A549 (cell line): ENCODE results near the gene LMOD1. TPM values are rescaled to one million over a fixed set of nuclear protein-coding genes. Genes with fewer than 3 reads are reported as not detected.

ENCODE experiments used
- ATAC-seq, 2 experiments: fragments of 200-7000 bp in 1 of 2; fragments of >200 bp in 1 of 2; cut with Nextera tagmentation in 1 of 2; cut with Tn5 transposase in 1 of 2; 3 replicates each; pipeline versions ENCODE4 v1.8.0 to v1.9.1; 2018 to 2020; ENCODE audit warnings: mild to moderate bottlenecking in 1 of 2, moderate library complexity in 1 of 2
- CTCF ChIA-PET: fragments of 300-600 bp; sonication (Branson Sonifier 250); formaldehyde crosslinking; extraction: SDS; loops from one replicate; lab custom pipeline; 2021; ENCODE audit warnings: antibody characterized with exemption, inconsistent platforms; lab: Yijun Ruan, JAX
- POLR2A ChIA-PET: fragments of 350-600 bp; formaldehyde crosslinking; extraction: SDS; loops from one replicate; lab custom pipeline; 2021; ENCODE audit warnings: antibody characterized with exemption, inconsistent platforms; lab: Yijun Ruan, JAX
- DNase-seq, 2 experiments: peaks; one replicate each; pipeline versions ENCODE4 v3.0.0 to v3.0.0-alpha.2; 2011 to 2016; ENCODE audit warnings: low read depth in 1 of 2, low spot score in 1 of 2
- FAIRE-seq: peaks from 2 replicates; lab custom pipeline; 2011; peaks lifted over from hg19 to GRCh38; lab: Jason Lieb, UNC
- H3K27ac ChIP-seq, 2 experiments: fragments of >200 bp; sonication (Bioruptor Twin); formaldehyde crosslinking; 3 replicates each; pipeline ENCODE4 v1.5.1; 2016 to 2017
- H3K4me1 ChIP-seq: fragments of >200 bp; sonication (Bioruptor Twin); formaldehyde crosslinking; 3 replicates; pipeline ENCODE4 v1.6.1; 2016
- H3K4me2 ChIP-seq: fragments of >200 bp; sonication (Bioruptor Twin); formaldehyde crosslinking; 3 replicates; pipeline ENCODE4 v1.6.1; 2016
- H3K4me3 ChIP-seq: fragments of >200 bp; sonication (Bioruptor Twin); formaldehyde crosslinking; 3 replicates; pipeline ENCODE4 v1.5.1; 2016
- H3K9me3 ChIP-seq: fragments of >200 bp; sonication (Bioruptor Twin); formaldehyde crosslinking; 3 replicates; pipeline ENCODE4 v1.6.1; 2016
- BHLHE40 ChIP-seq: IDR thresholded peaks from 2 replicates; pipeline ENCODE4 v1.6.1; 2012; ENCODE audit warnings: low read depth, low read length, inconsistent platforms
- EHMT2 ChIP-seq: fragments of 200-600 bp; sonication (generic); IDR thresholded peaks from 2 replicates; pipeline ENCODE4 v1.6.1; 2016; ENCODE audit warnings: antibody characterized with exemption, low read depth, mild to moderate bottlenecking, moderate library complexity
- EP300 ChIP-seq, 2 experiments: fragments of >200 bp; sonication (Bioruptor Twin); formaldehyde crosslinking; IDR thresholded peaks; 2 replicates in 1 of 2; 3 replicates in 1 of 2; pipeline ENCODE4 v1.6.1; 2016 to 2017
- ESRRA ChIP-seq: fragments of 150-350 bp; IDR thresholded peaks from 2 replicates; pipeline ENCODE4 v1.6.1; 2014; ENCODE audit warnings: mild to moderate bottlenecking, low read length, borderline replicate concordance
- FOSL2 ChIP-seq, 2 experiments: fragments of 450-650 bp in 1 of 2; fragments of >200 bp in 1 of 2; sonication (Bioruptor Twin) in 1 of 2; formaldehyde crosslinking; IDR thresholded peaks; 2 replicates each; pipeline versions ENCODE4 v1.5.0 to v1.6.1; 2016 to 2020; ENCODE audit warnings: mild to moderate bottlenecking in 1 of 2, moderate library complexity in 1 of 2
- HDAC2 ChIP-seq: fragments of 200-600 bp; sonication (generic); IDR thresholded peaks from 2 replicates; pipeline ENCODE4 v1.6.1; 2016
- HOXB13 ChIP-seq: fragments of 250-450 bp; sonication (Bioruptor Pico); IDR thresholded peaks from 2 replicates; pipeline ENCODE4 v1.5.0; 2020; ENCODE audit warnings: low read depth, mild to moderate bottlenecking, moderate library complexity
- JUN ChIP-seq, 2 experiments: fragments of >200 bp; sonication (Bioruptor Twin); formaldehyde crosslinking; IDR thresholded peaks; 2 replicates in 1 of 2; 3 replicates in 1 of 2; pipeline ENCODE4 v1.6.1; 2016 to 2017
- MAFK ChIP-seq: fragments of 450-650 bp; IDR thresholded peaks from 2 replicates; pipeline ENCODE4 v1.6.1; 2014; ENCODE audit not compliant: partially characterized antibody
- MAZ ChIP-seq: fragments of 150-350 bp; IDR thresholded peaks from 2 replicates; pipeline ENCODE4 v1.6.1; 2014; ENCODE audit warnings: antibody characterized with exemption, low read depth, low read length, borderline replicate concordance
- NR3C1 ChIP-seq: fragments of >200 bp; sonication (Bioruptor Twin); formaldehyde crosslinking; IDR thresholded peaks from 3 replicates; pipeline ENCODE4 v1.6.1; 2017
- PHF8 ChIP-seq: fragments of 200-600 bp; sonication (generic); IDR thresholded peaks from 2 replicates; pipeline ENCODE4 v1.6.1; 2016; ENCODE audit warnings: low read depth, mild to moderate bottlenecking, antibody characterized with exemption, moderate library complexity, borderline replicate concordance
- POLR2A ChIP-seq: IDR thresholded peaks from 2 replicates; pipeline ENCODE4 v1.6.1; 2012; ENCODE audit warnings: mild to moderate bottlenecking, low read length
- RCOR1 ChIP-seq: fragments of 150-350 bp; IDR thresholded peaks from 2 replicates; pipeline ENCODE4 v1.6.1; 2014; ENCODE audit warnings: antibody characterized with exemption, low read length, low read depth
- RNF2 ChIP-seq: fragments of 200-600 bp; sonication (generic); IDR thresholded peaks from 2 replicates; pipeline ENCODE4 v1.6.1; 2016; ENCODE audit warnings: low read depth, mild to moderate bottlenecking, antibody characterized with exemption, moderate library complexity, borderline replicate concordance
- SREBF2 ChIP-seq: fragments of 450-650 bp; IDR thresholded peaks from 2 replicates; pipeline ENCODE4 v1.6.1; 2014; ENCODE audit warnings: mild to moderate bottlenecking, moderate library complexity
- TP53 ChIP-seq: fragments of 250-450 bp; sonication (Bioruptor Pico); IDR thresholded peaks from 2 replicates; pipeline ENCODE4 v1.5.0; 2021; ENCODE audit warnings: mild to moderate bottlenecking, moderate library complexity
- ZFP36 ChIP-seq: fragments of 450-650 bp; IDR thresholded peaks from 2 replicates; pipeline ENCODE4 v1.6.1; 2014; ENCODE audit warnings: borderline replicate concordance; ENCODE audit not compliant: partially characterized antibody
- ZSCAN20 ChIP-seq: fragments of 250-450 bp; sonication (Bioruptor Pico); IDR thresholded peaks from 2 replicates; pipeline ENCODE4 v1.8.0; 2022; ENCODE audit warnings: mild to moderate bottlenecking, moderate library complexity
- WGBS: methylation state at CpG from one replicate; pipeline ENCODE4 v1.1.6; 2017; ENCODE audit errors: missing lambda C conversion rate; 5-methylcytosine and 5-hydroxymethylcytosine counted together
- polyA plus RNA-seq, 4 experiments: library from polyadenylated mRNA; depleted of rRNA in 3 of 4; stranded (reverse); fragments of >200 nt; fragmentation: RNase III in 1 of 4; extraction: RNeasy Plus Mini Kit Qiagen cat#74134 plus additional on column Dnase treatment in 1 of 4; gene quantifications; 2 replicates in 3 of 4; 3 replicates in 1 of 4; pipeline ENCODE4 v1.2.3, GENCODE V29; 2011 to 2017
- TF ChIP-seq, protein P1 (sequence below): fragments of >200 bp; sonication (Bioruptor Twin); formaldehyde crosslinking; IDR thresholded peaks from 3 replicates; pipeline ENCODE4 v1.5.1; 2016
- TF ChIP-seq, protein P2 (sequence below): fragments of 150-350 bp; IDR thresholded peaks from 2 replicates; pipeline ENCODE4 v1.6.1; 2014; ENCODE audit warnings: low read depth, mild to moderate bottlenecking, low read length
- TF ChIP-seq, protein P3 (sequence below): fragments of >200 bp; sonication (Bioruptor Twin); formaldehyde crosslinking; IDR thresholded peaks from 3 replicates; pipeline ENCODE4 v1.6.1; 2016

The LMOD1 gene
- polyA plus RNA-seq, 2 of the 4 experiments (the other 2 are of a cell fraction), result not detected

DNA sequence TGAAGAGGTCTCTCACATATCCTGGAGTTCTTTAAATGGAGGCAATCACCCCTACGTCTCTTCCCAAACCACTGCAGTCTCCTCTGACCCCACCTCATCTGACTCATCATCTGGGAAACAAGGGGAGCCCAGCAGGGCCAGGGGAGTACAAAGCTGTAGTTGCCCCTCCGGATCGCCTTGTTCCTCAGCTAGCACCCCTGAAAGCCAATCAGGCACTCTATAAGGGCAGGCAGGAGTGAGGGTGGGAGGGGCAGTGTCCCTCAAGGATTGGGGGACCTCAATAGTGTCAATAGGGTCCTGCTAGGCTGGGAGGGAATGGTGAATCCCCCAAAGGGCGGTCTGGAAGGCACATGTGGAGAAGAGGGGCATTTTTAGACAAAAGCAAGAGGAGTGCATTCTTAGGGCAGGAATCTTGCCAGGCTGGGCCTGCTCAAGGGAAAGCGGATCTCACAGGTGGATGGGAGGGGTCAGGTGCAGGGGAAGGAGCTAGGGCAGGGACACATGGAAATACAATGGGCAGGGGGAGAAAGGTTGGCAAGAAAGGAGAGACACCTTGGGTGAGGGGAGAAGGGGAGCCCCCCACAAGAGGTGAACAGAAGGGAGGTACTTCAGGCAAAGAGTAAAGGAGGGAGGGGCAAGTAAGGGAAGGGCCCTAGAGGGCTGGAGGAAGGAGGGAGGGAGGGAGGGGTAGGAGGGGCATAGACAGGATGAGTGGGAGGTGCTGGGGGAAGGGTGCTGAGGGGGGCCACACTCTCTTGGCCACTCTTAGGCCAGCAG, 51.8 kb downstream of the LMOD1 start:
- no peak overlapping the region for H3K4me3 ChIP-seq
- no peak overlapping the region for H3K27ac ChIP-seq
- no peaks in the 10 kb centered on the region for H3K9me3 ChIP-seq
- H3K4me1 ChIP-seq, result peaks cover 3% of the 10 kb centered on the region; the same call in 1 of the 3 replicates
- TF ChIP-seq, protein P1, sequence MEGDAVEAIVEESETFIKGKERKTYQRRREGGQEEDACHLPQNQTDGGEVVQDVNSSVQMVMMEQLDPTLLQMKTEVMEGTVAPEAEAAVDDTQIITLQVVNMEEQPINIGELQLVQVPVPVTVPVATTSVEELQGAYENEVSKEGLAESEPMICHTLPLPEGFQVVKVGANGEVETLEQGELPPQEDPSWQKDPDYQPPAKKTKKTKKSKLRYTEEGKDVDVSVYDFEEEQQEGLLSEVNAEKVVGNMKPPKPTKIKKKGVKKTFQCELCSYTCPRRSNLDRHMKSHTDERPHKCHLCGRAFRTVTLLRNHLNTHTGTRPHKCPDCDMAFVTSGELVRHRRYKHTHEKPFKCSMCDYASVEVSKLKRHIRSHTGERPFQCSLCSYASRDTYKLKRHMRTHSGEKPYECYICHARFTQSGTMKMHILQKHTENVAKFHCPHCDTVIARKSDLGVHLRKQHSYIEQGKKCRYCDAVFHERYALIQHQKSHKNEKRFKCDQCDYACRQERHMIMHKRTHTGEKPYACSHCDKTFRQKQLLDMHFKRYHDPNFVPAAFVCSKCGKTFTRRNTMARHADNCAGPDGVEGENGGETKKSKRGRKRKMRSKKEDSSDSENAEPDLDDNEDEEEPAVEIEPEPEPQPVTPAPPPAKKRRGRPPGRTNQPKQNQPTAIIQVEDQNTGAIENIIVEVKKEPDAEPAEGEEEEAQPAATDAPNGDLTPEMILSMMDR, result no peak
- TF ChIP-seq PHF8, result no peak
- no peak for TF ChIP-seq SREBF2
- TF ChIP-seq ZFP36, result no peak
- no peak for TF ChIP-seq MAFK
- no peak for FAIRE-seq
- CTCF ChIA-PET, result interaction anchor here (0.7 to 17.1 kb wide), 22 partner anchors 15 to 364 kb away, joined by 3 to 855 read pairs (median 18); partner anchors contain the start of genes ELF3, IPO9, LMOD1 and RNPEP
- 71% methylated on average over 5 of the region's 5 CpGs for WGBS
- ATAC-seq, result no peak
- no peak overlapping the region for H3K4me2 ChIP-seq
- POLR2A ChIA-PET, result no interaction called here
- DNase-seq, result no peak

DNA sequence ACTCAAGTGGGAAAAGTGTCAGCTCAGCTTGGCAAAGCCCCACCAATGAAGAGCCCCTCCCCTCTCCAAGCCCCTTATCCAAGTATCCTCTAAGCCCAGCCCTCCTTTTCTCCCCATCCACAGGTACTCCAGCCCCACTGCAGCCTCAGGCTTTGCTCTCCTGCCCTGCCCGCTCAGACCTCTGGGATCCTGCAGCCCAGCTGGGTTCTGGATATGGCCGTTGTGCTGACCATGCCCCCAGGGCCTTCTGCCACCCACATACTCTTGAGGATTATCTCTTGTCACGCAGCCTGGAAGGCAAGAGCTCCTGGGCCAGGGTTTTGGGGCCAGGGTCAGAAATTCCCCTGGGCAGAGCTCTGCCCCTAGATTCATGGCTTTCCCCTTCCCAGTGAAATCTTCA, 52.9 kb downstream of the LMOD1 start:
- H3K9me3 ChIP-seq, result no peaks in the 10 kb centered on the region
- POLR2A ChIA-PET, result no interaction called here
- no peak overlapping the region for H3K4me3 ChIP-seq
- 81% methylated on average over 3 of the region's 3 CpGs for WGBS
- FAIRE-seq (no peak), DNase-seq (no peak), ATAC-seq (no peak)
- CTCF ChIA-PET, result interaction anchor here (0.8 to 17.1 kb wide), 12 partner anchors 14 to 363 kb away, joined by 3 to 855 read pairs (median 17); partner anchors contain the start of genes ELF3, IPO9, RNPEP and TIMM17A
- H3K27ac ChIP-seq, result no peak overlapping the region
- peaks cover 6% of the 10 kb centered on the region; the same call in 1 of the 3 replicates for H3K4me1 ChIP-seq
- TF ChIP-seq JUN (IDR thresholded peaks at IDR 0.05) (no peak), POLR2A (no peak), ESRRA (no peak), RCOR1 (no peak), NR3C1 (no peak), EP300 (IDR thresholded peaks at IDR 0.05) (no peak), MAZ (no peak), BHLHE40 (no peak), HOXB13 (CRISPR knock-in tag) (no peak), EHMT2 (no peak), RNF2 (no peak), ZSCAN20 (CRISPR knock-in tag) (no peak), TP53 (CRISPR knock-in tag) (no peak), HDAC2 (no peak), FOSL2 (IDR thresholded peaks at IDR 0.05) (no peak), FOSL2 (CRISPR knock-in tag; IDR thresholded peaks at IDR 0.05) (no peak)
- TF ChIP-seq, protein P2, sequence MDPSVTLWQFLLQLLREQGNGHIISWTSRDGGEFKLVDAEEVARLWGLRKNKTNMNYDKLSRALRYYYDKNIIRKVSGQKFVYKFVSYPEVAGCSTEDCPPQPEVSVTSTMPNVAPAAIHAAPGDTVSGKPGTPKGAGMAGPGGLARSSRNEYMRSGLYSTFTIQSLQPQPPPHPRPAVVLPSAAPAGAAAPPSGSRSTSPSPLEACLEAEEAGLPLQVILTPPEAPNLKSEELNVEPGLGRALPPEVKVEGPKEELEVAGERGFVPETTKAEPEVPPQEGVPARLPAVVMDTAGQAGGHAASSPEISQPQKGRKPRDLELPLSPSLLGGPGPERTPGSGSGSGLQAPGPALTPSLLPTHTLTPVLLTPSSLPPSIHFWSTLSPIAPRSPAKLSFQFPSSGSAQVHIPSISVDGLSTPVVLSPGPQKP, result no peak
- TF ChIP-seq, protein P3, sequence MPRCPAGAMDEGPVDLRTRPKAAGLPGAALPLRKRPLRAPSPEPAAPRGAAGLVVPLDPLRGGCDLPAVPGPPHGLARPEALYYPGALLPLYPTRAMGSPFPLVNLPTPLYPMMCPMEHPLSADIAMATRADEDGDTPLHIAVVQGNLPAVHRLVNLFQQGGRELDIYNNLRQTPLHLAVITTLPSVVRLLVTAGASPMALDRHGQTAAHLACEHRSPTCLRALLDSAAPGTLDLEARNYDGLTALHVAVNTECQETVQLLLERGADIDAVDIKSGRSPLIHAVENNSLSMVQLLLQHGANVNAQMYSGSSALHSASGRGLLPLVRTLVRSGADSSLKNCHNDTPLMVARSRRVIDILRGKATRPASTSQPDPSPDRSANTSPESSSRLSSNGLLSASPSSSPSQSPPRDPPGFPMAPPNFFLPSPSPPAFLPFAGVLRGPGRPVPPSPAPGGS, result no peak
- H3K4me2 ChIP-seq, result no peak overlapping the region
